HEK293 (cell line): ENCODE results near the gene GLB1L2.

Source experiments
- CTCF ChIP-seq: fragments of 450-650 bp; formaldehyde crosslinking; IDR thresholded peaks from 2 replicates; pipeline ENCODE4 v1.5.1; 2016; ENCODE audit warnings: missing biosample characterization, missing genetic modification characterization
- SCRT1 ChIP-seq: fragments of 450-650 bp; formaldehyde crosslinking; IDR thresholded peaks from 2 replicates; pipeline ENCODE4 v1.5.1; 2016; ENCODE audit warnings: missing biosample characterization, missing genetic modification characterization, borderline replicate concordance
- ZNF501 ChIP-seq: fragments of 450-650 bp; formaldehyde crosslinking; IDR thresholded peaks from 2 replicates; pipeline ENCODE4 v1.5.1; 2016; ENCODE audit warnings: missing biosample characterization, missing genetic modification characterization

DNA sequence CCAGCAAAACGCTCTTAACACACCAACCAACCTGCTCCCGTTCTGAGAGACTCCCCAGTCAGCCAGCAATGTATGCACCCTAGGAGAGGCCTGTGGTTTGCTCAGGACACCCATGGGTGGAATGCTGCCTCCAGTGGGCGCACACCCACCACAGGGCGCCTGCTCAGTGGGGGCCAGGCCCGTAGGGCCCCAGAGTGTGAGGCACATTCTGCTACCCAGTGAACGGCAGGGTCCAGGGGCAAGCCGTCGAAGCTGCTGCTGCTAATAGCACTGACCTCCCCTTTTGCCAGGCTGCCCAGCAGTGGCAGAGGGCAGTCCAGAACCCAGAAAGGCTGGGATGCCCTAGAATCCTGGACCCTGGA lies 67.5 kb downstream of the GLB1L2 start:
- TF ChIP-seq SCRT1 (tag by site-specific recombination): no peak
- TF ChIP-seq CTCF: no peak
- no peak for TF ChIP-seq ZNF501 (tag by site-specific recombination)
